HL-60/S4 treated with phorbol 12-myristate 13-acetate at 8.2 ng/mL for 4 days and 3 days (cell line): ENCODE results near the gene STMN1.

ENCODE experiments used
- in situ Hi-C: fragments of 300-500 bp; cut with MboI; formaldehyde crosslinking; loops from 2 replicates; pipeline ENCODE4 v1.15.0; 2022; ENCODE audit warnings: low sequenced_read_pairs

The STMN1 gene

GRCh38 chr1:25871704-25872494, 34.3 kb downstream of the STMN1 start:
- in situ Hi-C loops: no loop called here

DNA sequence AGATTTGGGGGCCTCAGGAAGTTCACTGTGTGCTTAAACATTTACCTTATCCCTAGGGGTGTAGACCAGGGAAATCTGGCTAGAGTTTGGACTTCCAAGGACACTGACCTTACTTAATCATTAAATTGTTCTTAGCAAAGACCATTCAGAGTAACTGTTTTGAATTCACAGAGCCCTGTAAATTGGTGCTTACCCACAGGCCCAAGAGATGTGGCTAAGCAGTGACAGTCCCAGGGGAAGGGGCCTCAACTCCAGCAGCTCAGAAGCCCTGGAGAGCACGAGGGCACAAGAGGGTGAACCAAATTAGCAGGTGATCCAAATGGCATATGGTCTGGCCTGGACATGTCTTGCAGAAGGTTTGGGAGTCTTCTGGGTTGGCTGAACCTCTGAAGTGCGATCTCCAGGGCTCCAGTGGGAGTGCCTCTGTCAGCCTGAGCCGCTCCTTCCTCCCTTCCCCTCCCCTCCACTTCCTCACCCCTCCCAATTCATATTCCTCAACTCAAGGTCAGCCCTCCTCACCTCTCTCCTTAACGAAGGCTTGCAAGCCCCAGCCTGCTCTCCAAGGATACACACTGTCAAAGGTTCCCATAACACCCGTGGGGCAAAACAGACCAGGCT, 35.0 kb downstream of the STMN1 start:
- in situ Hi-C loops: no loop called here

GRCh38 chr1:25870614-25871013, 35.6 kb downstream of the STMN1 start:
- in situ Hi-C loops: no loop called here

- in situ Hi-C loops: no loop called here
Measured at GRCh38 chr1:25869909-25870606, 36.2 kb downstream of the STMN1 start.

DNA sequence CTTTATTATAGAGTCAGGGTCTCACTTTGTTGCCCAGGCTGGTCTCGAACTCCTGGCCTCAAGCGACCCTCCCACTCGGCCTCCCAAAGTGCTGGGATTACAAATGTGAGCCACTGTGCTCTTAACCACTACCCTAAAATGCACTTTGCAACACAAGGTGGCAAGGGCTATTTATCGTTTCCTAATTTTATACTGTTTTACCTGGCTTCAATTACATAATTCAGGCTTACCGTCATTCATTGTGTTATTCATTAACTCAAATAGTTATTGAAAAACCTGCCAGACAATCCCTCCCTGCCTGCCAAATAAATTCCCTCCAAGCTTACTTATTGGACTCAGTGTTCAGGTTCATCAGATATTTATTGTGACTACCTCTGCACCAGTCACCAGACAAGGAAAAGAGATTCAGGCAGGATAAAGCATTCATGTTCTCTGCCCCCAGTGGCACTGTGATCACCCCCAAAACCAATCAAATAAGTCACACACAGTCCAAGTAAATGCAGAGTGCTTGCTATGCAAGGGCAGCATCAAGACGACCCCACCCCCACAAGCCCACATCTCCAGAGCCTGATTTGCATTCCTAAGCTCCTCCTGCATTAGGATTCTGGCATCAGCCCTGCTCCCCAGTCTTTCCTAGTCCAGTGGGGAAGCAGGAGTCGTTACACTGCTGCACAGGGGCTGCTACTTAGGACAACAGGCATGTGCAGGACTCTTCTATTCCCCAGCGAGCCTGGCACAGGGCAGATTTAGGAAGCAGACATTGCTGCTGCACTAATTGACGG, 38.8 kb downstream of the STMN1 start:
- in situ Hi-C loops: no loop called here

DNA sequence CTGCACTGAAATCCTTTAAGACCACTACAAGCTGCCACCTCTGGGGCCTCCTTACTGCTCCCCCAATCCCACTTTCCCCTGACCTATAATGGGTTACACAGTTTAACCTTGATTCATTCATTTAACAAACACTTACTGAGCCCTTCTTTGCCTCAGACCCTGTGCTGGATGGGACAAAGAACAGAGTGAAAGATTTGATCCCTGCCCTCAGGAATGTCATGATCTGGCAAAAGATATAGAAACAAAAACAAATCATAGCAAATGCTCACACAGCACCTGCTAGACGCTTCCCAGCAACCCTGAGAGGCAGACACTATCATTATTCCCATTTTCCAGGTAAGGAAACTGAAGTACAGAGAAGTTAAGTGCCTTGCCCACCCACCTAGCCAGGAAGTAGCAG, 39.9 kb downstream of the STMN1 start:
- in situ Hi-C loops: no loop called here

GRCh38 chr1:25864434-25864833, 41.8 kb downstream of the STMN1 start:
- in situ Hi-C loops: no loop called here

DNA sequence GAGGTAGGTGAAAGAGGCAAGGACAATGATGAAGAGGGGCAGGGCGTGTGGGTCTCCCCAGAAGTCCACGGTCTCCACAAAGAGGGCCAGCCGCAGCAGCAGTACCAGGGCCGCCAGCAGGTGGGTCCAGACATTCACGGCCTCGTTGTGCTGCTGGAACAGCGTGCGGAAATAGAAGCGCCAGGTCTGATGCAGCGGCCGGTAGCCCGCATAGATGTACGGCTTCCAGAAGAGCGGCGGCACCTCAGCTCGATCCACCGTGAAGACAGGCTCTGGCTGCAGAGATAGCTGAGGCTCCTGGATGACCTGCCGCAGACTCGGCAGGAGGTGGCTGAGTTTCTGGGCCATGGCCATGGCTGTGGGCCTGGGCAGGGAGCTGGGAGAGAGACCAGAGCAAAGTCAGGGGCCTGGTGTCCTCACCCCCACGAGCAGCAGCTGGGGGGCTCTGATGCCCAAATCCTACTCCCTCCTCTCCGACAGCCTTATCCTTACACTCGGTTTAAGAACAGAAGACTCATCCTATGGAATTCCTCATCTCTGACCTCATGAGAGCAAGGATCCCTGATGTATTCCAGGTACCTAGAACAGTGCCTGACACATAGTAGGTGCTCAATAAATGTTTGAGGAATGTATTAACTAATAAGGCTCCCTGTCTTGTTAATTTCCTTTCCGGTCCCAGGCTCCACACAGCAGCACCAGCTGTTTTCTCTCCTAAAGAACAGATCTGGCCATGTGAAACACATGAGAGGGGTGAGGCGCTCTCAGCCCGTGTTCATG, 42.5 kb downstream of the STMN1 start:
- in situ Hi-C loops: no loop called here

GRCh38 chr1:25862785-25863485, 43.3 kb downstream of the STMN1 start:
- in situ Hi-C loops: no loop called here

DNA sequence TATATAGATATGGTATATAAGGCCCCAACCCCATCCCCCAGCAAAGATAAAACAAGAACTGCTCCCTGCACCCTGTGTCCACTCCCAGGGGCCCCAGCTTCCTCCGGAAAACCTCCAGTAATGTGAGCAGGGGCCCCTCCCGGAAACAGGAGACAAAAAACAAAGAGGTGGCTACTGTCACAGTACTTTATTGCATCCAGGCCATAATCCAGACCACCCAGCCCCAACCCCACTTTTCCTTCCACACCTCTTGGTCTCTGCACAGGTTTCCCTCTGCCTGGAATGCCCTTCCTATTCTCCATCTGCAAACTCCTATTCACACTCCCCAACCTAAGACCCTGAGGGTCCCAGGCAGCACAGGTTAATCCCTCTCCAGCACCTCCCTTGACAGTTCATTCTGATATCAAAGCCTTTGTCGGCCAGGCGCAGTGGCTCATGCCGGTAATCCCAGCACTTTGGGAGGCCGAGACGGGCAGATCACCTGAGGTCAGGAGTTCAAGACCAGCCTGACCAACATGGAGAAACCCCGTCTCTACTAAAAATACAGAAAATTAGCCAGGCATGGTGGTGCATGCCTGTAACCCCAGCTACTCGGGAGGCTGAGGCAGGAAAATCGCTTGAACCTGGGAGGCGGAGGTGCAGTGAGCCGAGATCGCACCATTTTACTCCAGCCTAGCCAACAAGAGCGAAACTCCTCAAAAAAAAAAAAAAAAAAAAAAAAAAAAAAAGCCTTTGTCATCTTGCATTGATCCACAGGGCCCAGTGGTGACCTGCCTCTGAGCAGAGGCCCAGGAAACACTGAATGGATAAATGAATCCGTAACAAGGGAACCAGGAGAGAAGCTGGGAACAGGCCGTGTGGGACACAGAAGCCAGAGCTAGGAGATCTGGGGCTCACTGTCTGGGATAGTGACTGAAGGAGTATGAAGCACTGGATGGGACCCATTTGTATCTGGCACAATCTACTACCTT, 44.6 kb downstream of the STMN1 start:
- in situ Hi-C loops: no loop called here

DNA sequence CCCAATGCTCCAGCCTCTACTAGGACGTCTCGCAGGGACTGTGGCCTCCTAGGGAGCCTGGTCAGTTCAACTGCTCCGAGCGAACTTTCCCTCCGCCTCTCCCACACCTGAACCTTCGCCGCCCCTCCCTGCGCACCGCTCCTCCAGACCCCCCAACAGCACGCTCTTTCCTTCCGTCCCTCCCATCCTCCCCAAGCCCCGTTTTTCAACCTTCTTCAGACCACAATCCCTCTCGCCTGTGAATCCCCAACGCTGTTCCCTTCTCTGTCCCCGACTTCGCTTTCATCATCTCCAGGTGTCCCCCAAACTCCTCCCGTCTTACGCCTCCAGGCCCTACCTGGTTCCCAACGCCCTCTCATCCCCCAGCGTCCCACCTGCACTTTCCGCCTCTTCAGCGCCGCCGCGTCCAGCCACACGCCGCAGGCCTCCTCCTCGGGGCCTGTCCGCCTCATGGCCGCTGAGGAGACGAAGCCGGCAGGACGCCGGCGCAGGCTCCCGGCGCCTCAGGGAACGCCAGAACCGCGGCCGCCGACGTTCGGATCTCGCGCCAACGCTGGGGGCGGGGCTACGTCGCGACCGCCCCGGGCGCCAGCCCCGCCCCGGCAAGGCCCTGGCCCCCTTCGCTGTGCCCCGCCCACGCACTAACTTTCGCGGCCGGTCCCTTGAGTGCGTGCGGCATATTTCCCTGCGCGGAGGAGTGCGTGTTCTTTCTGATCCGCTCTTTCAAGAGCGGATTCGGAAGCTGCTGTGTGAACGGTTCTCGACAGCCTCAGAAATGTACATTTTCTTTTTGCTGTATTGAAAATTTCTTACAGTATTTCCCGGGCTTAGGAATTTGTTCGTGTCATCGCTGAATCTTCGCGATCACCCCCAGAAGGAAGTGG, 47.1 kb downstream of the STMN1 start, which contains the start of gene AUNIP:
AUNIP (minus strand) TSS at position 552 of the 884 bp plus-strand sequence; CDS start at position 452, 100 bp downstream.
- in situ Hi-C loops: no loop called here

DNA sequence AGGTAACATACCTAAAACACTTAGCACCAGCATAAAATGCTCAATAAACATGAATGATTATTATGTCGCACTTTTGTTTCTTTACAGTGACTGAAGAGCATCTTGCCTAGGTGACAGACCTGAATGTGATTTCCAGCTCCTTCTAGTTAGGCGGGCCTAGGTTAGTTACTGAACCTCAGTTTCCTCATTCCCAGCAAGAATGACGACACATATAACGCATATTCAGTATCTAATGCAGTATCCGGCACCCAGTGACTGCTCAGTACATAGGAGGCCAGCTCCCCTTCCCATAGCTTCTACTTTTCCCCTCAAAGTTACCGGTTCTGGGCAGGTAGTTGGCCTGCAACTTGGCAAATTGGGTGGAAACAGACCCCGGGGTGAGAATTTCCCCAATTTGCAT, 47.7 kb downstream of the STMN1 start:
- in situ Hi-C loops: no loop called here

DNA sequence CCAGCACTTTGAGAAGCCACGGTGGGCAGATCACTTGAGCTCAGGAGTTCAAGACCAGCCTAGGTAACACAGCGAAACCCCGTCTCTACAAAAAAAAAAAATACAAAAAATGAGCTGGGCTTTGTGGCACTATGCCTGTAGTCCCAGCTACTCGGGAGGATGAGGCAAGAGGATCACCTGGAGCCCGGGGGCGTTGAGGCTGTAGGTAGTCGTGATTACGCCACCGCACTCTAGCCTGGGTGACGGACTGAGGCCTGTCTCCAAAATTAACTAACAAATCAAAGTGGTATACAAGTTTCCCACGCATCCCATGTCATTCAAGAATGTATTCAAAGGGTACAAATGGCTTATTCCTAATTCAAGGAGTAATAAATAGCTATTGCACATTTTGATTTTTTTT, 49.4 kb downstream of the STMN1 start:
- in situ Hi-C loops: no loop called here

- in situ Hi-C loops: no loop called here
Measured at GRCh38 chr1:25854554-25854953, 51.7 kb downstream of the STMN1 start.
